ENCODE measurements around the gene CGB3. TPM values are rescaled to one million over a fixed set of nuclear protein-coding genes. Genes with fewer than 3 reads are reported as not detected.
"Not testable (repeated sequence)": the region's sequence is repeated elsewhere in the genome, so short reads cannot be mapped to it uniquely, and the experiment has no call there.

Gene CGB3
- total RNA-seq, 2 donors from 2014 or later, result not detected

- peaks cover 44% of the 10 kb centered on the region for H3K27me3 Mint-ChIP-seq
Observed at GRCh38 chr19:49057636-49058234, 33.6 kb upstream of the CGB3 start, which contains the start of gene CGB7. Gene CGB7, minus strand, starts transcription at chr19:49057749. Its CDS starts 2,374 bp downstream, at chr19:49055375.

GRCh38 chr19:49056902-49057596 lies 32.9 kb upstream of the CGB3 start:
- not testable (repeated sequence) for ATAC-seq; DNase-seq; H3K9me3 ChIP-seq (ENCODE audit: control insufficient read depth, low read length, poor library complexity, severe bottlenecking); H3K36me3 Mint-ChIP-seq (ENCODE audit: low read depth)
- Mint-ChIP-seq H3K4me3 (peak overlapping the region; percentile 96), H3K4me1 (peaks cover 20% of the 10 kb centered on the region), H3K27me3 (peaks cover 44% of the 10 kb centered on the region), H3K27ac (peak overlapping the region; percentile 68)

More at GRCh38 chr19:49057636-49058234, 33.6 kb upstream of the CGB3 start, which contains the start of gene CGB7:
- peak within 1 kb of the TSS; percentile 68 for H3K27ac Mint-ChIP-seq
- DNase-seq (peak; percentile 20 to 45 (median 34)), ATAC-seq (peak; percentile 37)
- H3K9me3 ChIP-seq (ENCODE audit: control insufficient read depth, low read length, poor library complexity, severe bottlenecking), result no peaks in the 10 kb centered on the region
- H3K4me1 Mint-ChIP-seq, result peaks cover 20% of the 10 kb centered on the region
- peak within 1 kb of the TSS; percentile 96 for H3K4me3 Mint-ChIP-seq
- H3K36me3 Mint-ChIP-seq (ENCODE audit: low read depth), result peaks cover 9% of the 10 kb centered on the region

GRCh38 chr19:49056101-49056901 lies 32.2 kb upstream of the CGB3 start:
- ATAC-seq, result peak; percentile 85
- DNase-seq, result peak; percentile 44 to 58 (median 46)
- H3K36me3 Mint-ChIP-seq (ENCODE audit: low read depth), result peaks cover 9% of the 10 kb centered on the region
- H3K4me1 Mint-ChIP-seq, result peaks cover 20% of the 10 kb centered on the region
- H3K27me3 Mint-ChIP-seq, result peaks cover 38% of the 10 kb centered on the region
- H3K4me3 Mint-ChIP-seq, result peak overlapping the region; percentile 96
- no peaks in the 10 kb centered on the region for H3K9me3 ChIP-seq (ENCODE audit: control insufficient read depth, low read length, poor library complexity, severe bottlenecking)
- no peak overlapping the region for H3K27ac Mint-ChIP-seq

- not testable (repeated sequence) for H3K36me3 Mint-ChIP-seq (ENCODE audit: low read depth); H3K27ac Mint-ChIP-seq; H3K4me1 Mint-ChIP-seq; ATAC-seq; DNase-seq; H3K9me3 ChIP-seq (ENCODE audit: control insufficient read depth, low read length, poor library complexity, severe bottlenecking); H3K4me3 Mint-ChIP-seq; H3K27me3 Mint-ChIP-seq
Observed at GRCh38 chr19:49050376-49051033, 26.4 kb upstream of the CGB3 start.

GRCh38 chr19:49049834-49050233 lies 25.7 kb upstream of the CGB3 start:
- H3K27me3 Mint-ChIP-seq, H3K27ac Mint-ChIP-seq: not testable (repeated sequence)

GRCh38 chr19:49049011-49049410 lies 24.9 kb upstream of the CGB3 start, which contains the start of gene CGB8:
Gene CGB8, minus strand, starts transcription at chr19:49049111. Its CDS starts 372 bp downstream, at chr19:49048739.
- not testable (repeated sequence) for ATAC-seq; DNase-seq; H3K4me3 Mint-ChIP-seq; H3K36me3 Mint-ChIP-seq (ENCODE audit: low read depth); H3K9me3 ChIP-seq (ENCODE audit: control insufficient read depth, low read length, poor library complexity, severe bottlenecking); H3K27ac Mint-ChIP-seq; H3K4me1 Mint-ChIP-seq; H3K27me3 Mint-ChIP-seq

More at GRCh38 chr19:49049834-49050233, 25.7 kb upstream of the CGB3 start:
- not testable (repeated sequence) for DNase-seq; H3K36me3 Mint-ChIP-seq (ENCODE audit: low read depth); H3K9me3 ChIP-seq (ENCODE audit: control insufficient read depth, low read length, poor library complexity, severe bottlenecking); H3K4me1 Mint-ChIP-seq; ATAC-seq; H3K4me3 Mint-ChIP-seq

GRCh38 chr19:49043548-49043947 lies 19.4 kb upstream of the CGB3 start, which contains the start of gene CGB5:
Gene CGB5, plus strand, starts transcription at chr19:49043848. Its CDS starts 362 bp downstream, at chr19:49044210.
- H3K36me3 Mint-ChIP-seq (ENCODE audit: low read depth); H3K4me3 Mint-ChIP-seq; DNase-seq; H3K4me1 Mint-ChIP-seq; ATAC-seq; H3K27ac Mint-ChIP-seq; H3K27me3 Mint-ChIP-seq; H3K9me3 ChIP-seq (ENCODE audit: control insufficient read depth, low read length, poor library complexity, severe bottlenecking): not testable (repeated sequence)

GRCh38 chr19:49042666-49043065 lies 18.5 kb upstream of the CGB3 start:
- not testable (repeated sequence) for DNase-seq; H3K27ac Mint-ChIP-seq; H3K36me3 Mint-ChIP-seq (ENCODE audit: low read depth); H3K9me3 ChIP-seq (ENCODE audit: control insufficient read depth, low read length, poor library complexity, severe bottlenecking); ATAC-seq; H3K4me1 Mint-ChIP-seq; H3K27me3 Mint-ChIP-seq; H3K4me3 Mint-ChIP-seq

GRCh38 chr19:49042177-49042576 lies 18.0 kb upstream of the CGB3 start:
- H3K36me3 Mint-ChIP-seq (ENCODE audit: low read depth), result no peaks in the 10 kb centered on the region
- H3K27ac Mint-ChIP-seq, result no peak overlapping the region

GRCh38 chr19:49039736-49040135 lies 15.6 kb upstream of the CGB3 start:
- H3K36me3 Mint-ChIP-seq (ENCODE audit: low read depth); H3K4me3 Mint-ChIP-seq; H3K9me3 ChIP-seq (ENCODE audit: control insufficient read depth, low read length, poor library complexity, severe bottlenecking); ATAC-seq; DNase-seq; H3K4me1 Mint-ChIP-seq; H3K27ac Mint-ChIP-seq; H3K27me3 Mint-ChIP-seq: not testable (repeated sequence)

More at GRCh38 chr19:49042177-49042576, 18.0 kb upstream of the CGB3 start:
- DNase-seq (no peak), ATAC-seq (no peak)
- H3K4me1 Mint-ChIP-seq, result no peaks in the 10 kb centered on the region
- H3K9me3 ChIP-seq (ENCODE audit: control insufficient read depth, low read length, poor library complexity, severe bottlenecking), result no peaks in the 10 kb centered on the region
- H3K4me3 Mint-ChIP-seq, result no peak overlapping the region
- H3K27me3 Mint-ChIP-seq, result no peaks in the 10 kb centered on the region

GRCh38 chr19:49038557-49039276 lies 14.6 kb upstream of the CGB3 start:
- ATAC-seq; H3K36me3 Mint-ChIP-seq (ENCODE audit: low read depth); H3K27ac Mint-ChIP-seq; H3K9me3 ChIP-seq (ENCODE audit: control insufficient read depth, low read length, poor library complexity, severe bottlenecking); H3K27me3 Mint-ChIP-seq; DNase-seq; H3K4me3 Mint-ChIP-seq; H3K4me1 Mint-ChIP-seq: not testable (repeated sequence)

- not testable (repeated sequence) for DNase-seq; H3K27me3 Mint-ChIP-seq; H3K9me3 ChIP-seq (ENCODE audit: control insufficient read depth, low read length, poor library complexity, severe bottlenecking); H3K36me3 Mint-ChIP-seq (ENCODE audit: low read depth); H3K4me3 Mint-ChIP-seq; H3K4me1 Mint-ChIP-seq; H3K27ac Mint-ChIP-seq; ATAC-seq
Observed at GRCh38 chr19:49038111-49038510, 14.0 kb upstream of the CGB3 start.
